ENCODE data around the gene TRIO.

DNA sequence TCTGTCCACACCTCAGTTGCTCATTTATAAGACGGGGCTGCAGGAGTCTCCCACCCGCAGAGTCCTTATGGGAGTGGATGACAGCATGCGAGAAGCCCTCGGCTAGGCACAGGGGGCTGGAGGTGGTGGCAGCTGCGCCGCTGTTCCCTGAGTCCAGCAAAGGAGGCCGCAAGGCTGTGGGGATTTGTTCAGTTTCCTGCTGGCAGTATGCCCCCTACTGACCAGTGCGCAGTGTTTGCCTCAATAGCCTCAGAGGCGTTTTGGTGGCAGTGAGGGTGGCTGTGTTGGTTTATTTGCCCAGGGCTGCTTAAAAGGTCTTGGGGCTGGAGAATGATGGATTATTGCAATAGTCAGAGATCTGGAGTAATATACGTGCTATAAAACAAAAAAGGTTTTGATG lies 262.1 kb downstream of the TRIO start:
- TF ChIP-seq, protein P1, sequence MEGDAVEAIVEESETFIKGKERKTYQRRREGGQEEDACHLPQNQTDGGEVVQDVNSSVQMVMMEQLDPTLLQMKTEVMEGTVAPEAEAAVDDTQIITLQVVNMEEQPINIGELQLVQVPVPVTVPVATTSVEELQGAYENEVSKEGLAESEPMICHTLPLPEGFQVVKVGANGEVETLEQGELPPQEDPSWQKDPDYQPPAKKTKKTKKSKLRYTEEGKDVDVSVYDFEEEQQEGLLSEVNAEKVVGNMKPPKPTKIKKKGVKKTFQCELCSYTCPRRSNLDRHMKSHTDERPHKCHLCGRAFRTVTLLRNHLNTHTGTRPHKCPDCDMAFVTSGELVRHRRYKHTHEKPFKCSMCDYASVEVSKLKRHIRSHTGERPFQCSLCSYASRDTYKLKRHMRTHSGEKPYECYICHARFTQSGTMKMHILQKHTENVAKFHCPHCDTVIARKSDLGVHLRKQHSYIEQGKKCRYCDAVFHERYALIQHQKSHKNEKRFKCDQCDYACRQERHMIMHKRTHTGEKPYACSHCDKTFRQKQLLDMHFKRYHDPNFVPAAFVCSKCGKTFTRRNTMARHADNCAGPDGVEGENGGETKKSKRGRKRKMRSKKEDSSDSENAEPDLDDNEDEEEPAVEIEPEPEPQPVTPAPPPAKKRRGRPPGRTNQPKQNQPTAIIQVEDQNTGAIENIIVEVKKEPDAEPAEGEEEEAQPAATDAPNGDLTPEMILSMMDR (IDR thresholded peaks at IDR 0.05; ENCODE audit: insufficient read depth, low read length, poor library complexity, severe bottlenecking) = peak; percentile 9
- TF ChIP-seq EZH2phosphoT487 (conservative IDR thresholded peaks at IDR 0.05; ENCODE audit: low read length) = no peak
